Body of pancreas (tissue), 4 donors: Measurements from ENCODE around the gene SH2B3. TPM values are rescaled to one million over a fixed set of nuclear protein-coding genes. Genes with fewer than 3 reads are reported as not detected.
"Not testable (repeated sequence)": the region's sequence is repeated elsewhere in the genome, so short reads cannot be mapped to it uniquely, and the experiment has no call there.

Experiments
- ATAC-seq: fragments of 150-250 bp; one replicate; pipeline ENCODE4 v1.9.1; 2016
- DNase-seq, 4 donors: peaks; one replicate each; pipeline ENCODE4 v3.0.0-alpha.2; 2019
- H3K27ac ChIP-seq, 4 donors: fragments of 200-600 bp; sonication (generic); 1 replicate in 3 of 4; 2 replicates in 1 of 4; pipeline versions ENCODE4 v1.5.1 to v1.6.1; 2016 to 2019; ENCODE audit warnings: mild to moderate bottlenecking in 1 of 4, mixed read lengths in 1 of 4, moderate library complexity in 1 of 4
- H3K27me3 ChIP-seq, 2 donors: fragments of 200-600 bp; sonication (generic); one replicate each; pipeline ENCODE4 v1.6.0; 2016; ENCODE audit warnings: mild to moderate bottlenecking in 1 of 2
- H3K36me3 ChIP-seq, 2 donors: fragments of 200-600 bp; sonication (generic); replicated peaks in 1 of 2; 2 replicates each; pipeline ENCODE4 v1.5.1; 2016; ENCODE audit warnings: low read depth in 2 of 2; ENCODE audit not compliant: insufficient read depth in 1 of 2
- H3K4me1 ChIP-seq: fragments of 200-600 bp; sonication (generic); one replicate; pipeline ENCODE4 v1.6.0; 2016
- H3K4me3 ChIP-seq, 2 donors: fragments of 200-600 bp; sonication (generic); 1 replicate in 1 of 2; 2 replicates in 1 of 2; pipeline ENCODE4 v1.5.1; 2016 to 2019
- H3K9me3 ChIP-seq, 3 donors: fragments of 200-600 bp; sonication (generic); 1 replicate in 2 of 3; 2 replicates in 1 of 3; pipeline ENCODE4 v1.5.1; 2016
- POLR2A ChIP-seq, 3 donors: fragments of 450-650 bp; IDR thresholded peaks; one replicate each; pipeline ENCODE4 v1.6.1; 2016; ENCODE audit warnings: antibody characterized with exemption in 3 of 3, mild to moderate bottlenecking in 2 of 3
- WGBS, 2 donors: methylation state at CpG; one replicate each; pipeline ENCODE4 v1.1.5; 2017; 5-methylcytosine and 5-hydroxymethylcytosine counted together
- intact Hi-C: fragments of 100-400 bp; cut with DNase I; formaldehyde crosslinking; loops from one replicate; pipeline ENCODE4 v1.15.1; 2023
- total RNA-seq, 2 donors: library from RNA; depleted of rRNA; stranded (reverse); fragments of >200 nt; gene quantifications; one replicate each; pipeline ENCODE4 v1.1.0, GENCODE V29; 2016
- TF ChIP-seq, protein P1 (sequence below), 7 experiments: fragments of 450-650 bp in 4 of 7; fragments of 200-600 bp in 3 of 7; sonication (generic) in 3 of 7; IDR thresholded peaks; one replicate each; pipeline ENCODE4 v1.5.1; 2016 to 2019; ENCODE audit warnings: antibody characterized with exemption in 7 of 7

The SH2B3 gene
- total RNA-seq, 2 donors from 2014 or later, result 23.1 to 41.9 TPM

- no peak for TF ChIP-seq POLR2A (IDR thresholded peaks at IDR 0.05)
- TF ChIP-seq, protein P1, sequence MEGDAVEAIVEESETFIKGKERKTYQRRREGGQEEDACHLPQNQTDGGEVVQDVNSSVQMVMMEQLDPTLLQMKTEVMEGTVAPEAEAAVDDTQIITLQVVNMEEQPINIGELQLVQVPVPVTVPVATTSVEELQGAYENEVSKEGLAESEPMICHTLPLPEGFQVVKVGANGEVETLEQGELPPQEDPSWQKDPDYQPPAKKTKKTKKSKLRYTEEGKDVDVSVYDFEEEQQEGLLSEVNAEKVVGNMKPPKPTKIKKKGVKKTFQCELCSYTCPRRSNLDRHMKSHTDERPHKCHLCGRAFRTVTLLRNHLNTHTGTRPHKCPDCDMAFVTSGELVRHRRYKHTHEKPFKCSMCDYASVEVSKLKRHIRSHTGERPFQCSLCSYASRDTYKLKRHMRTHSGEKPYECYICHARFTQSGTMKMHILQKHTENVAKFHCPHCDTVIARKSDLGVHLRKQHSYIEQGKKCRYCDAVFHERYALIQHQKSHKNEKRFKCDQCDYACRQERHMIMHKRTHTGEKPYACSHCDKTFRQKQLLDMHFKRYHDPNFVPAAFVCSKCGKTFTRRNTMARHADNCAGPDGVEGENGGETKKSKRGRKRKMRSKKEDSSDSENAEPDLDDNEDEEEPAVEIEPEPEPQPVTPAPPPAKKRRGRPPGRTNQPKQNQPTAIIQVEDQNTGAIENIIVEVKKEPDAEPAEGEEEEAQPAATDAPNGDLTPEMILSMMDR (IDR thresholded peaks at IDR 0.05), result peak; percentile 97 to 99 (median 98)
- WGBS, 2 donors, result 5 to 16% methylated on average over 14 to 34 of the region's 34 CpGs
- ATAC-seq (peak; percentile 92), DNase-seq (peak; percentile 83 to 89 (median 88))
- H3K9me3 ChIP-seq, result no peaks in the 10 kb centered on the region
- peak overlapping the region in 3 of 4 donors; percentile 1 to 62 (median 16) for H3K27ac ChIP-seq
- peaks cover 14% of the 10 kb centered on the region for H3K4me1 ChIP-seq
- no peak overlapping the region for H3K4me3 ChIP-seq
- intact Hi-C loops, result loop anchor here (5.0 kb wide), 1 partner anchor 55 kb away; no protein-coding TSS in a partner anchor
- no peaks in the 10 kb centered on the region for H3K36me3 ChIP-seq
- no peaks in the 10 kb centered on the region for H3K27me3 ChIP-seq
Observed at GRCh38 chr12:111396726-111397445, 8.8 kb upstream of the SH2B3 start.

- peak overlapping the region in 1 of 4 donors; percentile 62 for H3K27ac ChIP-seq
- DNase-seq (peak in 1 of 4 donors; percentile 57), ATAC-seq (no peak)
- H3K27me3 ChIP-seq, result no peaks in the 10 kb centered on the region
- intact Hi-C loops, result loop anchor here (5.0 kb wide), 1 partner anchor 54 kb away; no protein-coding TSS in a partner anchor
- no peaks in the 10 kb centered on the region for H3K9me3 ChIP-seq
- 84 to 85% methylated on average over 4 of the region's 4 CpGs for WGBS, 2 donors
- no peak for TF ChIP-seq POLR2A (IDR thresholded peaks at IDR 0.05)
- TF ChIP-seq, protein P1 (IDR thresholded peaks at IDR 0.05), result no peak
- H3K4me1 ChIP-seq, result peaks cover 27% of the 10 kb centered on the region
- H3K4me3 ChIP-seq, result no peak overlapping the region
- no peaks in the 10 kb centered on the region for H3K36me3 ChIP-seq
Observed at GRCh38 chr12:111398530-111398929, 7.2 kb upstream of the SH2B3 start.

- intact Hi-C loops, result loop anchor here (5.0 kb wide), 1 partner anchor 52 kb away; no protein-coding TSS in a partner anchor
- Histone ChIP-seq H3K4me1 (peaks cover 40% of the 10 kb centered on the region), H3K27ac (peak overlapping the region in 1 of 4 donors; percentile 44)
- not testable (repeated sequence) for ATAC-seq, H3K4me3 ChIP-seq, H3K9me3 ChIP-seq, DNase-seq, H3K36me3 ChIP-seq, H3K27me3 ChIP-seq
- WGBS, 2 donors, result 85 to 87% methylated on average over 9 of the region's 9 CpGs
Observed at GRCh38 chr12:111399741-111400404, 5.8 kb upstream of the SH2B3 start.

DNA sequence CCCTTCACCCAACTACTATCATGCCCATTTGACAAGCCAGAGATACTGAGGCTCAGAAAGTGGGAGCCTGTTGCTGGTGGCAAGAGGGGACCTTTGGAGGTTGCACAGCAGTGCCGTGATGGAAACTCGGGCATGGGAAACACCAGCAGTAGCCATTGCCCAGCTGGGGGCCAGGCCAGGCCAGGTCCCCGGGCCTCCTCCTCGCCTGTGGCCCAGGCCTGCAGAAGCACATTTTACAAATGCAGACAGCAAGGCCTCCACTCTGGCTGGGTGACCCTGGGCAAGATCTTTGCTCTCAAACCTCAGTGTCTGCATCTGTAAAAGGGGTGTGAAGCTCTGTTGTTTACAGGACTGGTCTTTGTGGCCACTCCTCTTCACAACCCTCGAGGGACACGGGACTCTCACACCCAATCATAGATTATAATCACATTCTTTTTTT is 4.5 kb upstream of the SH2B3 start:
- ATAC-seq, result no peak
- WGBS, 2 donors, result 80 to 86% methylated on average over 2 to 6 of the region's 6 CpGs

DNA sequence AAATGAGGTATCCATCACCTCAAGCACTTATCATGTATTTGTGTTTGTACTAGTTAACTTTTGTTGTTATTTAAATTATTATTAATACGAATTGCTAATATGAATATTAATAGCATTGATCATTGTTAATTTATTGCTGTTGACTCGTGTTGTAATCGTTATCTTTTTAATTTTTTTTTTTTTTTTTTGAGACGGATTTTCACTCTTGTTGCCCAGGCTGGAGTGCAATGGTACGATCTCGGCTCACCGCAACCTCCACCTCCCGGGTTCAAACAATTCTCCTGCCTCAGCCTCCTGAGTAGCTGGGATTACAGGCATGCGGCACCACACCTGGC is 3.3 kb upstream of the SH2B3 start:
- Histone ChIP-seq H3K4me1 (peaks cover 47% of the 10 kb centered on the region), H3K27ac (peak overlapping the region; percentile 78 to 87 (median 80))
- intact Hi-C loops, DNase-seq, ATAC-seq, H3K27me3 ChIP-seq, H3K36me3 ChIP-seq, H3K9me3 ChIP-seq, H3K4me3 ChIP-seq: not testable (repeated sequence)
- WGBS, 2 donors, result 55 to 64% methylated on average over 9 of the region's 9 CpGs

More for the DNA sequence above, 4.5 kb upstream of the SH2B3 start:
- no peak for TF ChIP-seq POLR2A (IDR thresholded peaks at IDR 0.05)
- TF ChIP-seq, protein P1 (IDR thresholded peaks at IDR 0.05), result no peak
- H3K36me3 ChIP-seq, result no peaks in the 10 kb centered on the region
- H3K27me3 ChIP-seq, result no peaks in the 10 kb centered on the region
- DNase-seq, result no peak
- peaks cover 44% of the 10 kb centered on the region for H3K4me1 ChIP-seq
- intact Hi-C loops, result no loop called here
- no peaks in the 10 kb centered on the region for H3K9me3 ChIP-seq
- H3K4me3 ChIP-seq, result no peak overlapping the region
- no peak overlapping the region for H3K27ac ChIP-seq
